IMR-90 (cell line): Measurements from ENCODE around the gene CCNJL. TPM values are rescaled to one million over a fixed set of nuclear protein-coding genes. Genes with fewer than 3 reads are reported as not detected.

Experiments used
- ATAC-seq: fragments of 200-7000 bp; cut with Tn5 transposase; 2 replicates; pipeline ENCODE4 v1.9.1; 2020; ENCODE audit warnings: low read depth, mild to moderate bottlenecking, moderate library complexity
- BruUV-seq: library from RNA; stranded (reverse); fragments of 400-500 nt; replicated peaks from 2 replicates; lab custom pipeline; 2021; lab: Mats Ljungman, UMichigan
- CTCF ChIA-PET: fragments of 300-600 bp; formaldehyde crosslinking; extraction: SDS; loops from one replicate; lab custom pipeline; 2021; ENCODE audit warnings: antibody characterized with exemption; lab: Yijun Ruan, JAX
- POLR2A ChIA-PET: fragments of 300-600 bp; sonication (Branson Sonifier 250); formaldehyde crosslinking; loops from one replicate; lab custom pipeline; 2022; ENCODE audit warnings: antibody characterized with exemption; ENCODE audit not compliant: unreplicated experiment; lab: Charles Lee
- DNase-seq: peaks from one replicate; pipeline ENCODE4 v3.0.0; 2013
- H2AFZ ChIP-seq: replicated peaks from 2 replicates; pipeline ENCODE3; 2013; ENCODE audit warnings: low read length, mild to moderate bottlenecking; ENCODE audit not compliant: poor library complexity
- H2AK5ac ChIP-seq: 2 replicates; pipeline ENCODE4 v1.6.1; 2013; ENCODE audit warnings: low read depth, low read length, inconsistent platforms
- H2AK9ac ChIP-seq: replicated peaks from 2 replicates; pipeline ENCODE3; 2013; ENCODE audit warnings: mild to moderate bottlenecking, low read depth, low read length, moderate library complexity; ENCODE audit not compliant: poor library complexity
- H2BK120ac ChIP-seq: 2 replicates; pipeline ENCODE4 v1.6.1; 2013; ENCODE audit warnings: low read depth, low read length, inconsistent platforms
- H2BK15ac ChIP-seq: 3 replicates; pipeline ENCODE4 v1.6.1; 2013; ENCODE audit warnings: low read depth, low read length, inconsistent platforms
- H2BK20ac ChIP-seq: 2 replicates; pipeline ENCODE4 v1.6.1; 2013; ENCODE audit warnings: low read depth, mild to moderate bottlenecking, inconsistent platforms, low read length, moderate library complexity
- H2BK5ac ChIP-seq: 2 replicates; pipeline ENCODE4 v1.6.1; 2013; ENCODE audit warnings: mild to moderate bottlenecking, low read depth, low read length, inconsistent platforms; ENCODE audit not compliant: poor library complexity, severe bottlenecking
- H3K14ac ChIP-seq: replicated peaks from 2 replicates; pipeline ENCODE4 v1.6.1; 2013; ENCODE audit warnings: low read depth, low read length, inconsistent platforms
- H3K18ac ChIP-seq: 2 replicates; pipeline ENCODE4 v1.6.1; 2013; ENCODE audit warnings: low read depth, low read length, control low read depth
- H3K23ac ChIP-seq: 2 replicates; pipeline ENCODE4 v1.6.1; 2013; ENCODE audit warnings: low read depth, low read length, inconsistent platforms
- H3K27ac ChIP-seq: 2 replicates; pipeline ENCODE4 v1.5.1; 2013; ENCODE audit warnings: mild to moderate bottlenecking, control low read depth, low read length; ENCODE audit not compliant: insufficient read depth
- H3K27me3 ChIP-seq: 2 replicates; pipeline ENCODE4 v1.6.1; 2013; ENCODE audit warnings: low read length; ENCODE audit not compliant: control insufficient read depth, insufficient read depth
- H3K36me3 ChIP-seq: 2 replicates; pipeline ENCODE4 v1.6.1; 2013; ENCODE audit warnings: low read length, mixed read lengths; ENCODE audit not compliant: control insufficient read depth, insufficient read depth
- H3K4ac ChIP-seq: 2 replicates; pipeline ENCODE4 v1.6.1; 2013; ENCODE audit warnings: low read depth, low read length, inconsistent platforms
- H3K4me1 ChIP-seq: 2 replicates; pipeline ENCODE4 v1.6.1; 2013; ENCODE audit warnings: low read length, mixed read lengths; ENCODE audit not compliant: control insufficient read depth, insufficient read depth
- H3K4me2 ChIP-seq: 2 replicates; pipeline ENCODE4 v1.6.1; 2013; ENCODE audit warnings: low read depth, mild to moderate bottlenecking, control low read depth, low read length, moderate library complexity
- H3K4me3 ChIP-seq: 2 replicates; pipeline ENCODE4 v1.5.1; 2013; ENCODE audit warnings: low read depth, mild to moderate bottlenecking, control low read depth, low read length, moderate library complexity; ENCODE audit not compliant: insufficient read depth
- H3K56ac ChIP-seq: 2 replicates; pipeline ENCODE4 v1.6.1; 2013; ENCODE audit warnings: low read length, inconsistent platforms; ENCODE audit not compliant: insufficient read depth; ENCODE audit errors: extremely low read depth
- H3K79me1 ChIP-seq, 2 experiments: 2 replicates each; pipeline ENCODE4 v1.6.1; 2013; ENCODE audit warnings: low read length in 2 of 2, inconsistent platforms in 1 of 2, low read depth in 1 of 2
- H3K9ac ChIP-seq: 2 replicates; pipeline ENCODE4 v1.6.1; 2013; ENCODE audit warnings: low read depth, low read length, control low read depth
- H3K9me1 ChIP-seq: 2 replicates; pipeline ENCODE4 v1.6.1; 2013; ENCODE audit warnings: low read length, inconsistent platforms; ENCODE audit not compliant: insufficient read depth
- H3K9me3 ChIP-seq: 2 replicates; pipeline ENCODE4 v1.6.1; 2013; ENCODE audit warnings: low read length; ENCODE audit not compliant: control insufficient read depth, insufficient read depth
- H4K20me1 ChIP-seq: 2 replicates; pipeline ENCODE4 v1.6.1; 2013; ENCODE audit warnings: low read length, inconsistent platforms; ENCODE audit not compliant: insufficient read depth
- H4K5ac ChIP-seq: 2 replicates; pipeline ENCODE4 v1.6.1; 2013; ENCODE audit warnings: mild to moderate bottlenecking, low read depth, low read length, control low read depth
- H4K8ac ChIP-seq, 2 experiments: 2 replicates each; pipeline ENCODE4 v1.6.1; 2013; ENCODE audit warnings: low read depth in 2 of 2, low read length in 2 of 2, control low read depth in 1 of 2, inconsistent platforms in 1 of 2
- H4K91ac ChIP-seq: 2 replicates; pipeline ENCODE4 v1.6.1; 2013; ENCODE audit warnings: low read depth, low read length, inconsistent platforms; ENCODE audit not compliant: insufficient read depth
- BHLHE40 ChIP-seq: fragments of 150-350 bp; IDR thresholded peaks from 2 replicates; pipeline ENCODE4 v1.6.1; 2016; ENCODE audit warnings: mild to moderate bottlenecking, low read depth, low read length
- CEBPB ChIP-seq: IDR thresholded peaks from 2 replicates; pipeline ENCODE4 v1.6.1; 2012; ENCODE audit warnings: low read depth, low read length, improper control_type of control experiment
- CHD1 ChIP-seq: IDR thresholded peaks from 2 replicates; pipeline ENCODE4 v1.6.1; 2012; ENCODE audit warnings: low read depth, low read length, improper control_type of control experiment
- FOS ChIP-seq: fragments of 150-350 bp; IDR thresholded peaks from 2 replicates; pipeline ENCODE4 v1.6.1; 2016; ENCODE audit warnings: low read depth, low read length
- MAFK ChIP-seq: IDR thresholded peaks from 2 replicates; pipeline ENCODE4 v1.6.1; 2012; ENCODE audit warnings: low read depth, low read length, improper control_type of control experiment
- MAZ ChIP-seq: IDR thresholded peaks from 2 replicates; pipeline ENCODE4 v1.6.1; 2012; ENCODE audit warnings: low read depth, mild to moderate bottlenecking, low read length, improper control_type of control experiment, moderate library complexity, borderline replicate concordance
- MXI1 ChIP-seq: IDR thresholded peaks from 2 replicates; pipeline ENCODE4 v1.6.1; 2012; ENCODE audit warnings: low read depth, mild to moderate bottlenecking, low read length, moderate library complexity, borderline replicate concordance
- NFE2L2 ChIP-seq: fragments of 150-350 bp; IDR thresholded peaks from 2 replicates; pipeline ENCODE4 v1.6.1; 2016; ENCODE audit warnings: low read depth, mild to moderate bottlenecking, low read length
- RAD21 ChIP-seq: IDR thresholded peaks from 2 replicates; pipeline ENCODE4 v1.6.1; 2012; ENCODE audit warnings: low read length, improper control_type of control experiment
- RCOR1 ChIP-seq: IDR thresholded peaks from 2 replicates; pipeline ENCODE4 v1.6.1; 2012; ENCODE audit warnings: mild to moderate bottlenecking, low read length, improper control_type of control experiment; ENCODE audit not compliant: insufficient replicate concordance
- RFX5 ChIP-seq: IDR thresholded peaks from 2 replicates; pipeline ENCODE4 v1.8.0; 2012; ENCODE audit warnings: low read depth, mild to moderate bottlenecking, low read length, moderate library complexity
- SMC3 ChIP-seq: fragments of 150-350 bp; IDR thresholded peaks from 2 replicates; pipeline ENCODE4 v1.6.1; 2016; ENCODE audit warnings: low read depth, mild to moderate bottlenecking, antibody characterized with exemption, low read length, moderate library complexity
- WGBS, 2 experiments: methylation state at CpG; one replicate each; pipeline versions ENCODE4 v1.1.5 to v1.1.7; 2013; ENCODE audit warnings: missing lambda C conversion rate in 2 of 2; ENCODE audit not compliant: insufficient read length in 1 of 2; ENCODE audit errors: extremely low coverage in 2 of 2; 5-methylcytosine and 5-hydroxymethylcytosine counted together
- dilution Hi-C: fragments of 300-500 bp; cut with HindIII; formaldehyde crosslinking; loops from one replicate; pipeline ENCODE4 v1.14.3; 2018; ENCODE audit warnings: low sequenced_read_pairs; ENCODE audit not compliant: unreplicated experiment
- in situ Hi-C: fragments of 300-500 bp; cut with MboI; formaldehyde crosslinking; loops from 3 replicates; pipeline ENCODE4 v1.14.3; 2019; ENCODE audit warnings: low sequenced_read_pairs, inconsistent platforms, mixed read lengths
- intact Hi-C: fragments of 100-400 bp; cut with micrococcal nuclease; formaldehyde crosslinking; loops from 2 replicates; pipeline ENCODE4 v1.10.0; 2022
- polyA plus RNA-seq, 3 experiments: library from polyadenylated mRNA; depleted of rRNA; stranded (reverse); fragments of >200 nt; gene quantifications; 2 replicates each; pipeline ENCODE4 v1.2.3, GENCODE V29; 2012; ENCODE audit warnings: low replicate concordance in 1 of 3
- total RNA-seq: library from RNA; depleted of rRNA; stranded (reverse); fragments of >200 nt; gene quantifications from 2 replicates; pipeline ENCODE4 v1.2.3, GENCODE V29; 2012
- TF ChIP-seq, protein P1 (sequence below): fragments of 150-350 bp; IDR thresholded peaks from 2 replicates; pipeline ENCODE4 v1.6.1; 2017; ENCODE audit warnings: mild to moderate bottlenecking, antibody characterized with exemption, low read length, low read depth

CCNJL gene
- total and polyA plus RNA-seq, 2 of the 4 experiments (the other 2 are of a cell fraction): 2.0 to 3.8 TPM

DNA sequence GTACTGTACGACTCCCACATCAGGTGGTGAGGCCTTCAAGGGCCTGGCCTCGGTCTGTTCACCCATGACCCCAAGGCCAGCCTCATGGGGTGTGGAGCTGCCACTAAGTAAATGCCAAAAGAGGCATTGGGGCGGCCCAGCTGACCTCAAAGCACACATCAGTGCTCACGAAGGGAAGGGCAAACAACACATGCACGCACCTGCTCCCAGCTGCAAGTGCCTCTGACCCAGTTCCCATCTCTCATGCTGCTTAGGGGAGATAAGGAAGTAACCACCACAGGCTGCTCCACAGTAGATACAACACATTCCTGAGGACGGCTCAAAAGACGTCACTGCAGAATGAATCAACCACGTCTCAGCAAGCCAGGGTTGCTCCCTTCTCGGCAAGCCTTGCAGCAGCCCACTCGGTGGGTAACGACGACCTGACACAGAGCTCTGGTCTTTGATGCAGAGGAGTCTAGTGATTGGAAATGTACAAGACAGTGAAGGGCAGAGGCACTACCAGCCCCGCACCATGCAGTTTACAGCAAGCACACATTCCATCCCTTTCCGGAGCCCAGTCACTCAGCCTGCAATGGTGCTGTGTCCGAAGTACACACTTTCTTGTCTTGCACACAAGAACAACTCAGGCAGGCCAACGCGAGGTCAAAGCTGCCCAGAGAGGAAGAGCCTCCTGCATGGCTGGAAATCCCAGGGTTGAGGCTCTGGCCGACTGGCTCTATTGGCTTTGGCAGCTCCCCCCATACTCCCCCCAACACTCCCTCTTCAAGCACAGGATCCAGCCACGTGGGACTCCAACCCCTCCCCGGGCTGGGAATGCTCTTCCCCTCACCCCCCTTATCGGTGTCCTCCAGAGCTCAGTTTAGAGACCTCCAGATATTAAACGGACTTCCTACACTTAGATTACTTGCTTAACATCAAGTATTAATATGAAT lies 51.2 kb downstream of the CCNJL start:
- 20% methylated on average over 2 of the region's 22 CpGs; no CpG with 5 or more reads in 1 of the 2 experiments for WGBS, 2 experiments
- CTCF ChIA-PET: no interaction called here

More for the DNA sequence above, 51.2 kb downstream of the CCNJL start:
- Histone ChIP-seq H3K4ac (peak overlapping the region; percentile 29), H3K79me1 (peaks cover 3 to 25% of the 10 kb centered on the region in 2 experiments; a peak in 3 of 4 replicates), H2AK9ac (peak overlapping the region; percentile 53), H2BK20ac (peak overlapping the region; percentile 18; the same call in 1 of the 2 replicates), H2BK5ac (peak overlapping the region; percentile 59), H2BK120ac (peak overlapping the region; percentile 53), H2AK5ac (peak overlapping the region; percentile 37; the same call in 1 of the 2 replicates), H3K23ac (peak overlapping the region; percentile 68; the same call in 1 of the 2 replicates), H3K4me3 (no peak overlapping the region), H2BK15ac (peak overlapping the region; percentile 46; the same call in 1 of the 3 replicates), H4K20me1 (0 out of 2 replicates have a peak, but pooled peaks cover 4% of the 10 kb centered on the region), H4K91ac (peak overlapping the region; percentile 59), H4K5ac (no peak overlapping the region), H3K4me1 (peaks cover 20% of the 10 kb centered on the region), H3K27me3 (no peaks in the 10 kb centered on the region), H3K9me3 (no peaks in the 10 kb centered on the region), H3K9me1 (peaks cover 13% of the 10 kb centered on the region), H3K18ac (peak overlapping the region; percentile 55; the same call in 1 of the 2 replicates), H3K56ac (no peak overlapping the region), H3K36me3 (peaks cover 2% of the 10 kb centered on the region; the same call in 1 of the 2 replicates), H3K9ac (no peak overlapping the region), H4K8ac (peak overlapping the region; percentile 5 to 56), H3K14ac (peak overlapping the region; percentile 49; the same call in 1 of the 2 replicates), H3K27ac (peak overlapping the region; percentile 25), H3K4me2 (peak overlapping the region; percentile 75), H2AFZ (peak overlapping the region; percentile 82)
- dilution Hi-C loops: no loop called here
- DNase-seq (peak; percentile 99), ATAC-seq (peak; percentile 99)
- peak; percentile 37; the same call in 1 of the 2 replicates for TF ChIP-seq MAZ
- TF ChIP-seq CHD1: peak; percentile 62; the same call in 1 of the 2 replicates
- peak; percentile 82 for TF ChIP-seq BHLHE40
- TF ChIP-seq RAD21: peak; percentile 9; the same call in 1 of the 2 replicates
- TF ChIP-seq, protein P1, sequence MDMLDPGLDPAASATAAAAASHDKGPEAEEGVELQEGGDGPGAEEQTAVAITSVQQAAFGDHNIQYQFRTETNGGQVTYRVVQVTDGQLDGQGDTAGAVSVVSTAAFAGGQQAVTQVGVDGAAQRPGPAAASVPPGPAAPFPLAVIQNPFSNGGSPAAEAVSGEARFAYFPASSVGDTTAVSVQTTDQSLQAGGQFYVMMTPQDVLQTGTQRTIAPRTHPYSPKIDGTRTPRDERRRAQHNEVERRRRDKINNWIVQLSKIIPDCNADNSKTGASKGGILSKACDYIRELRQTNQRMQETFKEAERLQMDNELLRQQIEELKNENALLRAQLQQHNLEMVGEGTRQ: no peak
- 0 out of 2 replicates have a peak, but pooled peaks have one; percentile 14 for TF ChIP-seq SMC3
- peak; percentile 100 for TF ChIP-seq RCOR1
- peak; percentile 67 for TF ChIP-seq FOS
- no peak for TF ChIP-seq MAFK
- 0 out of 2 replicates have a peak, but pooled peaks have one; percentile 56 for TF ChIP-seq MXI1
- TF ChIP-seq CEBPB: peak; percentile 77
- no peak for TF ChIP-seq RFX5
- peak; percentile 25; the same call in 1 of the 2 replicates for TF ChIP-seq NFE2L2
- intact Hi-C loops: no loop called here
- POLR2A ChIA-PET: no interaction called here
- in situ Hi-C loops: no loop called here
- no TSS peak for BruUV-seq
